Measurements from ENCODE around the gene TANGO2. TPM values are rescaled to one million over a fixed set of nuclear protein-coding genes. Genes with fewer than 3 reads are reported as not detected.
A peak's percentile ranks its signal among the peaks of the same experiment; 100 is the strongest.

Gene TANGO2
- total and polyA plus RNA-seq, 9 of the 15 experiments (the other 6 are each of a cell fraction or from before 2014, with no cell fraction given) = 15.5 to 94.9 (median 70.1) TPM

GRCh38 chr22:20099099-20099711 is 78.3 kb downstream of the TANGO2 start (continued):
- TF ChIP-seq HNRNPL (IDR thresholded peaks at IDR 0.05; ENCODE audit: low read depth, low read length) = no peak
- no peak for TF ChIP-seq ZNF431 (CRISPR knock-in tag; IDR thresholded peaks at IDR 0.05)
- no peak for TF ChIP-seq CREB3L1 (IDR thresholded peaks at IDR 0.05; ENCODE audit: borderline replicate concordance, low read depth)
- no peak for TF ChIP-seq KAT8 (IDR thresholded peaks at IDR 0.05; ENCODE audit: low read depth)
- no peak for TF ChIP-seq ZNF124 (CRISPR knock-in tag; IDR thresholded peaks at IDR 0.05)
- TF ChIP-seq PRMT5 (CRISPR knock-in tag; IDR thresholded peaks at IDR 0.05) = no peak
- peak; percentile 27; the same call in 1 of the 2 replicates for TF ChIP-seq HDAC6 (IDR thresholded peaks at IDR 0.05; ENCODE audit: low read depth, low read length)
- TF ChIP-seq SREBF1 (IDR thresholded peaks at IDR 0.05; ENCODE audit: borderline replicate concordance, low read depth, low read length) = no peak
- TF ChIP-seq RNF2 (IDR thresholded peaks at IDR 0.05) = no peak
- TF ChIP-seq E2F1 (CRISPR knock-in tag; IDR thresholded peaks at IDR 0.05) = peak; percentile 43; the same call in 1 of the 2 replicates
- TF ChIP-seq HEY1 (CRISPR knock-in tag; IDR thresholded peaks at IDR 0.05; ENCODE audit: borderline replicate concordance) = no peak
- no peak for TF ChIP-seq CXXC5 (CRISPR knock-in tag; IDR thresholded peaks at IDR 0.05)
- no peak for TF ChIP-seq ARID4B (CRISPR knock-in tag; IDR thresholded peaks at IDR 0.05)
- no peak for TF ChIP-seq RBM39 (optimal IDR thresholded peaks at IDR 0.05; ENCODE audit: low read depth, low read length)
- TF ChIP-seq, protein P1, sequence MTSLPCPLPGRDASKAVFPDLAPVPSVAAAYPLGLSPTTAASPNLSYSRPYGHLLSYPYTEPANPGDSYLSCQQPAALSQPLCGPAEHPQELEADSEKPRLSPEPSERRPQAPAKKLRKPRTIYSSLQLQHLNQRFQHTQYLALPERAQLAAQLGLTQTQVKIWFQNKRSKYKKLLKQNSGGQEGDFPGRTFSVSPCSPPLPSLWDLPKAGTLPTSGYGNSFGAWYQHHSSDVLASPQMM (CRISPR knock-in tag; IDR thresholded peaks at IDR 0.05) = no peak
- TF ChIP-seq POLR2B (IDR thresholded peaks at IDR 0.05; ENCODE audit: low read depth, partially characterized antibody) = no peak
- 0 out of 2 replicates have a peak, but pooled peaks have one; percentile 47 for TF ChIP-seq SRSF3 (IDR thresholded peaks at IDR 0.05; ENCODE audit: insufficient read depth, low read length)
- TF ChIP-seq, protein P2, sequence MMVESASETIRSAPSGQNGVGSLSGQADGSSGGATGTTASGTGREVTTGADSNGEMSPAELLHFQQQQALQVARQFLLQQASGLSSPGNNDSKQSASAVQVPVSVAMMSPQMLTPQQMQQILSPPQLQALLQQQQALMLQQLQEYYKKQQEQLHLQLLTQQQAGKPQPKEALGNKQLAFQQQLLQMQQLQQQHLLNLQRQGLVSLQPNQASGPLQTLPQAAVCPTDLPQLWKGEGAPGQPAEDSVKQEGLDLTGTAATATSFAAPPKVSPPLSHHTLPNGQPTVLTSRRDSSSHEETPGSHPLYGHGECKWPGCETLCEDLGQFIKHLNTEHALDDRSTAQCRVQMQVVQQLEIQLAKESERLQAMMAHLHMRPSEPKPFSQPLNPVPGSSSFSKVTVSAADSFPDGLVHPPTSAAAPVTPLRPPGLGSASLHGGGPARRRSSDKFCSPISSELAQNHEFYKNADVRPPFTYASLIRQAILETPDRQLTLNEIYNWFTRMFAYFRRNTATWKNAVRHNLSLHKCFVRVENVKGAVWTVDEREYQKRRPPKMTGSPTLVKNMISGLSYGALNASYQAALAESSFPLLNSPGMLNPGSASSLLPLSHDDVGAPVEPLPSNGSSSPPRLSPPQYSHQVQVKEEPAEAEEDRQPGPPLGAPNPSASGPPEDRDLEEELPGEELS (CRISPR knock-in tag; IDR thresholded peaks at IDR 0.05; ENCODE audit: borderline replicate concordance) = no peak
- TF ChIP-seq GABPB1 (CRISPR knock-in tag; IDR thresholded peaks at IDR 0.05) = no peak

Measured in K562 (cell line).